Measurements from ENCODE around the gene SRP19. TPM values are rescaled to one million over a fixed set of nuclear protein-coding genes. Genes with fewer than 3 reads are reported as not detected.

The SRP19 gene
- total and polyA plus RNA-seq, 9 of the 15 experiments (the other 6 are each of a cell fraction or from before 2014, with no cell fraction given) = 52.3 to 357 (median 146) TPM

DNA sequence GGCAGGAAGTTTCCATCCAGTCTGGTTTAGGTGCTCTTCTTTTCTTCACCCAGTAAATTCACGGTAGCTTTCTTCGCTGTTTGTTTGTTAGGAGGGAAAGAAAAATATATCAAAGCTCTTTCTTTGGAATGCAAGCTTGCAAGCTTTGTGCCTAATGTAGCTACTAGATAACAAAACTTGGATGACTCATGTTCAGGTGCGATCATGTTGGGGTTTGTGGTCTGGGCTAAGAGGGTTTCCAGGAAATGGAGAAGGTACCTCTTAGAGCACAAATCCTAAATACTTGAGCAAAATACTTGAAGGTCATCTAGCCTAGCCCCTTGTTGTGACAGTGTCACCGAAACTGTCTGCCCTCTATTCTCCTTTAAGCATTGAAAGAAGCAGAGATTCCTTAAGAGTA lies 17.7 kb downstream of the SRP19 start (continued):
- TF ChIP-seq, protein P1, sequence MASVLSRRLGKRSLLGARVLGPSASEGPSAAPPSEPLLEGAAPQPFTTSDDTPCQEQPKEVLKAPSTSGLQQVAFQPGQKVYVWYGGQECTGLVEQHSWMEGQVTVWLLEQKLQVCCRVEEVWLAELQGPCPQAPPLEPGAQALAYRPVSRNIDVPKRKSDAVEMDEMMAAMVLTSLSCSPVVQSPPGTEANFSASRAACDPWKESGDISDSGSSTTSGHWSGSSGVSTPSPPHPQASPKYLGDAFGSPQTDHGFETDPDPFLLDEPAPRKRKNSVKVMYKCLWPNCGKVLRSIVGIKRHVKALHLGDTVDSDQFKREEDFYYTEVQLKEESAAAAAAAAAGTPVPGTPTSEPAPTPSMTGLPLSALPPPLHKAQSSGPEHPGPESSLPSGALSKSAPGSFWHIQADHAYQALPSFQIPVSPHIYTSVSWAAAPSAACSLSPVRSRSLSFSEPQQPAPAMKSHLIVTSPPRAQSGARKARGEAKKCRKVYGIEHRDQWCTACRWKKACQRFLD (CRISPR knock-in tag; IDR thresholded peaks at IDR 0.05) = no peak
- TF ChIP-seq ILF3 (IDR thresholded peaks at IDR 0.05; ENCODE audit: borderline replicate concordance) (no peak), HLTF (IDR thresholded peaks at IDR 0.05) (no peak), SAFB (IDR thresholded peaks at IDR 0.05; ENCODE audit: borderline replicate concordance, low read depth, low read length) (no peak), ADNP (tag; IDR thresholded peaks at IDR 0.05) (no peak), MEIS2 (IDR thresholded peaks at IDR 0.05; ENCODE audit: partially characterized antibody) (no peak), CBFA2T2 (conservative IDR thresholded peaks at IDR 0.05) (peak; percentile 86), CHD2 (IDR thresholded peaks at IDR 0.05; ENCODE audit: low read depth, low read length) (no peak), ETS2 (tag; IDR thresholded peaks at IDR 0.05; ENCODE audit: borderline replicate concordance, poor library complexity, severe bottlenecking) (no peak), ZNF146 (CRISPR knock-in tag; IDR thresholded peaks at IDR 0.05; ENCODE audit: unreplicated experiment) (no peak), RBM25 (IDR thresholded peaks at IDR 0.05; ENCODE audit: low read depth, low read length, severe bottlenecking) (no peak), NR2C2 (CRISPR knock-in tag; IDR thresholded peaks at IDR 0.05) (no peak), NR2C2 (tag; IDR thresholded peaks at IDR 0.05) (no peak), SOX6 (IDR thresholded peaks at IDR 0.05) (peak; percentile 76), MED1 (CRISPR knock-in tag; IDR thresholded peaks at IDR 0.05; ENCODE audit: borderline replicate concordance) (no peak), ARID1B (IDR thresholded peaks at IDR 0.05) (peak; percentile 92), PML (IDR thresholded peaks at IDR 0.05; ENCODE audit: low read length) (peak; percentile 77; the same call in 1 of the 2 replicates), GABPA (tag; conservative IDR thresholded peaks at IDR 0.05; ENCODE audit: low read depth) (no peak), FOSL1 (tag; conservative IDR thresholded peaks at IDR 0.05) (peak; percentile 94), ZKSCAN3 (CRISPR knock-in tag; IDR thresholded peaks at IDR 0.05) (no peak), ZNF12 (CRISPR knock-in tag; IDR thresholded peaks at IDR 0.05) (no peak), ZBTB1 (CRISPR knock-in tag; IDR thresholded peaks at IDR 0.05; ENCODE audit: borderline replicate concordance, low read depth) (no peak)
- TF ChIP-seq, protein P2, sequence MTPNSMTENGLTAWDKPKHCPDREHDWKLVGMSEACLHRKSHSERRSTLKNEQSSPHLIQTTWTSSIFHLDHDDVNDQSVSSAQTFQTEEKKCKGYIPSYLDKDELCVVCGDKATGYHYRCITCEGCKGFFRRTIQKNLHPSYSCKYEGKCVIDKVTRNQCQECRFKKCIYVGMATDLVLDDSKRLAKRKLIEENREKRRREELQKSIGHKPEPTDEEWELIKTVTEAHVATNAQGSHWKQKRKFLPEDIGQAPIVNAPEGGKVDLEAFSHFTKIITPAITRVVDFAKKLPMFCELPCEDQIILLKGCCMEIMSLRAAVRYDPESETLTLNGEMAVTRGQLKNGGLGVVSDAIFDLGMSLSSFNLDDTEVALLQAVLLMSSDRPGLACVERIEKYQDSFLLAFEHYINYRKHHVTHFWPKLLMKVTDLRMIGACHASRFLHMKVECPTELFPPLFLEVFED (CRISPR knock-in tag; conservative IDR thresholded peaks at IDR 0.05) = no peak
- TF ChIP-seq, protein P3, sequence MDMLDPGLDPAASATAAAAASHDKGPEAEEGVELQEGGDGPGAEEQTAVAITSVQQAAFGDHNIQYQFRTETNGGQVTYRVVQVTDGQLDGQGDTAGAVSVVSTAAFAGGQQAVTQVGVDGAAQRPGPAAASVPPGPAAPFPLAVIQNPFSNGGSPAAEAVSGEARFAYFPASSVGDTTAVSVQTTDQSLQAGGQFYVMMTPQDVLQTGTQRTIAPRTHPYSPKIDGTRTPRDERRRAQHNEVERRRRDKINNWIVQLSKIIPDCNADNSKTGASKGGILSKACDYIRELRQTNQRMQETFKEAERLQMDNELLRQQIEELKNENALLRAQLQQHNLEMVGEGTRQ (CRISPR knock-in tag; IDR thresholded peaks at IDR 0.05) = no peak
- TF ChIP-seq, protein P4, sequence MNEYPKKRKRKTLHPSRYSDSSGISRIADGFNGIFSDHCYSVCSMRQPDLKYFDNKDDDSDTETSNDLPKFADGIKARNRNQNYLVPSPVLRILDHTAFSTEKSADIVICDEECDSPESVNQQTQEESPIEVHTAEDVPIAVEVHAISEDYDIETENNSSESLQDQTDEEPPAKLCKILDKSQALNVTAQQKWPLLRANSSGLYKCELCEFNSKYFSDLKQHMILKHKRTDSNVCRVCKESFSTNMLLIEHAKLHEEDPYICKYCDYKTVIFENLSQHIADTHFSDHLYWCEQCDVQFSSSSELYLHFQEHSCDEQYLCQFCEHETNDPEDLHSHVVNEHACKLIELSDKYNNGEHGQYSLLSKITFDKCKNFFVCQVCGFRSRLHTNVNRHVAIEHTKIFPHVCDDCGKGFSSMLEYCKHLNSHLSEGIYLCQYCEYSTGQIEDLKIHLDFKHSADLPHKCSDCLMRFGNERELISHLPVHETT (CRISPR knock-in tag; conservative IDR thresholded peaks at IDR 0.05 in 1 of 2, IDR thresholded peaks at IDR 0.05 in 1 of 2) = no peak
